BLaER1 treated with 17β-estradiol and CSF1 and Interleukin-3, amounts not matched to agents 10 nM and 100 nM (cell line): ENCODE measurements around the gene SNX30.

ENCODE experiments used
- H3K27ac ChIP-seq, 11 experiments: shearing (Covaris generic); formaldehyde crosslinking; 2 replicates each; pipeline ENCODE4 v1.8.1; 2022
- H3K27me3 ChIP-seq, 11 experiments: shearing (Covaris generic); formaldehyde crosslinking; 2 replicates each; pipeline ENCODE4 v1.8.1; 2022
- H3K36me3 ChIP-seq, 11 experiments: shearing (Covaris generic); formaldehyde crosslinking; 2 replicates each; pipeline ENCODE4 v1.8.1; 2022
- H3K4me1 ChIP-seq, 10 experiments: shearing (Covaris generic); formaldehyde crosslinking; 2 replicates each; pipeline ENCODE4 v1.8.1; 2022
- H3K4me2 ChIP-seq, 11 experiments: shearing (Covaris generic); formaldehyde crosslinking; 2 replicates each; pipeline ENCODE4 v1.8.1; 2022
- H3K4me3 ChIP-seq, 10 experiments: shearing (Covaris generic); formaldehyde crosslinking; 2 replicates each; pipeline ENCODE4 v1.8.1; 2022
- H3K9ac ChIP-seq, 11 experiments: shearing (Covaris generic); formaldehyde crosslinking; 2 replicates each; pipeline ENCODE4 v1.8.1; 2022
- H3K9me3 ChIP-seq, 11 experiments: shearing (Covaris generic); formaldehyde crosslinking; replicated peaks in 1 of 11; 2 replicates each; pipeline ENCODE4 v1.8.1; 2022
- H4K20me1 ChIP-seq, 11 experiments: shearing (Covaris generic); formaldehyde crosslinking; 2 replicates each; pipeline ENCODE4 v1.8.1; 2022
- Cebpa-rat ChIP-seq, 11 experiments: shearing (Covaris generic); IDR thresholded peaks; 2 replicates each; pipeline ENCODE4 v1.8.1; 2022

SNX30 gene

DNA sequence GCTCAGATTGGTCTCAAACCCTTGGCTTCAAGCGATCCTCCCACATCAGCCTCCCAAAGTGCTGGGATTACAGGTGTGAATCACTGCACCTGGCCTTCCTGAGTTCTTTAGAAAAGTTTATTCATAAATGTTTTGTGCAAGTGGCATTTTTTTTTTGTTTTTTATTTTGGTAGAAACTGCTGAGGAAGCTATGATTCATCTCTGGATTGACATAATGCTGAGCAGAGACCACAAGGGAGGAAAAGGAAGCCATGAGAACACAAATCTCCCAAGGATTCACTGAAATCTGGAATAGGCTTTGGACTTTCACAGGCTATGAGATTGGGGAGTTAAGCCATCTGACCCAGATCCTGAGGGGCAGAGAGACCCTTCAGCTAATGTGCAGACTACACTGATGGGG, 143.5 kb downstream of the SNX30 start:
- peak overlapping the region in 8 of 11 experiments; percentile 31 to 81 (median 78); a peak in 13 of 22 replicates for H3K9ac ChIP-seq
- peak overlapping the region in 2 of 10 experiments; percentile 1 to 2; a peak in 2 of 20 replicates for H3K4me3 ChIP-seq
- H3K4me1 ChIP-seq = peaks cover 0 to 79% (median 58%) of the 10 kb centered on the region in 10 experiments; a peak in 18 of 20 replicates
- no peaks in the 10 kb centered on the region for H4K20me1 ChIP-seq
- peaks cover 0 to 30% (median 21%) of the 10 kb centered on the region in 11 experiments; a peak in 20 of 22 replicates for H3K9me3 ChIP-seq
- H3K36me3 ChIP-seq = peaks cover 0 to 17% (median 0%) of the 10 kb centered on the region in 11 experiments; a peak in 6 of 22 replicates
- H3K27me3 ChIP-seq = no peaks in the 10 kb centered on the region
- H3K4me2 ChIP-seq = peak overlapping the region in 9 of 11 experiments; percentile 20 to 89 (median 81); a peak in 17 of 22 replicates
- no peak for TF ChIP-seq Cebpa-rat (IDR thresholded peaks at IDR 0.05)
- peak overlapping the region in 10 of 11 experiments; percentile 40 to 99 (median 89); a peak in 19 of 22 replicates for H3K27ac ChIP-seq

- H4K20me1 ChIP-seq = no peaks in the 10 kb centered on the region
- peak overlapping the region in 8 of 11 experiments; percentile 31 to 81 (median 78); a peak in 13 of 22 replicates for H3K9ac ChIP-seq
- H3K27ac ChIP-seq = peak overlapping the region in 10 of 11 experiments; percentile 42 to 99 (median 89); a peak in 18 of 22 replicates
- peaks cover 0 to 86% (median 64%) of the 10 kb centered on the region in 10 experiments; a peak in 18 of 20 replicates for H3K4me1 ChIP-seq
- peaks cover 0 to 12% (median 0%) of the 10 kb centered on the region in 11 experiments; a peak in 6 of 22 replicates for H3K36me3 ChIP-seq
- TF ChIP-seq Cebpa-rat (IDR thresholded peaks at IDR 0.05) = peak in 7 of 11 experiments; percentile 28 to 93 (median 72); a peak in 9 of 22 replicates
- no peaks in the 10 kb centered on the region for H3K27me3 ChIP-seq
- peak overlapping the region in 9 of 11 experiments; percentile 20 to 89 (median 81); a peak in 17 of 22 replicates for H3K4me2 ChIP-seq
- H3K9me3 ChIP-seq = peaks cover 0 to 23% (median 17%) of the 10 kb centered on the region in 11 experiments; a peak in 20 of 22 replicates
- 0 out of 20 replicates have a peak overlapping the region, but pooled peaks of 1 of the 10 experiments have one; percentile 1 for H3K4me3 ChIP-seq
Measured at GRCh38 chr9:112894699-112895098, 144.1 kb downstream of the SNX30 start.

DNA sequence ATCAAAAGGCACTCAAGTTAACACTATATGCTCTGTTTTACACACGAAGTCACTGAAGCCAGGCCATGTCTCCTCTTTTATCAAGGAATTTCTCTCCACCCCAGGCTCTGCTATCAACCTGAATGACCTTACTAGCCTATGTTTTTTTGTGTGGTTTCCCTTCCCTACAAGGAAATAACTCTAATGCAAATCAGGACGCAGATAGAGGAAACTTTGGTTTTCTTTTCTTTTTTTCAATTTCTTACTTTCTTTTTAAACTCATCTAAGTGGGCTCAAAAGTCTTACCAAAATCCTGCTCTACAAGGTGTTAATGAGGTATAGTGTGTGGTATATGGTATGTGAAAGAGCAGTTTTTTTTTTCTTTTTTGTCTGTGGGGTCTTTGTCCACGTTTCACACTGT, 145.6 kb downstream of the SNX30 start:
- Histone ChIP-seq H3K4me3 (no peak overlapping the region; a peak in 1 of 20 replicates), H4K20me1 (no peaks in the 10 kb centered on the region), H3K4me2 (peak overlapping the region; percentile 11 to 85 (median 58); a peak in 20 of 22 replicates), H3K36me3 (no peaks in the 10 kb centered on the region), H3K9me3 (peaks cover 0 to 9% (median 3%) of the 10 kb centered on the region in 11 experiments; a peak in 13 of 22 replicates), H3K9ac (peak overlapping the region in 6 of 11 experiments; percentile 14 to 63 (median 42); a peak in 10 of 22 replicates), H3K27ac (peak overlapping the region in 8 of 11 experiments; percentile 20 to 99 (median 92); a peak in 15 of 22 replicates), H3K4me1 (peaks cover 0 to 100% (median 71%) of the 10 kb centered on the region in 10 experiments; a peak in 18 of 20 replicates), H3K27me3 (no peaks in the 10 kb centered on the region)
- TF ChIP-seq Cebpa-rat (IDR thresholded peaks at IDR 0.05) = no peak

DNA sequence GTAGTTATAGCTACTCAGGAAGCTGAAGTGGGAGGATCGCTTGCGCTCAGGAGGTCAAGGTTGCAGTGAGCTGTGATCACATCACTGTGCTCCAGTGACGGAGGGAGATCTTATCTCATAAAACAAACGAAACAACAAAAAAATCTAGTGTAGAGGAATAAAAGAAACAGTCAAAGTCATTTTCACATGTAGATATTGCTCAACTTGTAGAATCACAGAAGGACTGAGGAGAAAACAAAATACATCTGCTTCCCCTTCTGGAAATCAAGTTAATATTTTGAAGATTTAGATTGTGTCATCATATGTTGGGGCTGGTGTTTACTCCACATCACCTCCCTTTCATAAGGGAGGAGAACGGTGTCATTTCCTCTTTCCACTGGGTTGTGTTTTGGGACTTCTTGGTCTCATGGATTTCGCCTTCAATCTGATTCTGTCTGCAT, 148.3 kb downstream of the SNX30 start:
- Histone ChIP-seq H3K4me1 (peaks cover 0 to 98% (median 57%) of the 10 kb centered on the region in 10 experiments; a peak in 18 of 20 replicates), H3K9me3 (0 out of 22 replicates have a peak, but pooled peaks cover 0 to 3% (median 0%) of the 10 kb centered on the region in 11 experiments), H3K27ac (peak overlapping the region in 10 of 11 experiments; percentile 2 to 99 (median 84); a peak in 17 of 22 replicates), H3K4me2 (peak overlapping the region in 8 of 11 experiments; percentile 6 to 85 (median 76); a peak in 14 of 22 replicates), H3K4me3 (no peak overlapping the region), H3K27me3 (no peaks in the 10 kb centered on the region), H3K9ac (peak overlapping the region in 7 of 11 experiments; percentile 23 to 78 (median 69); a peak in 12 of 22 replicates), H3K36me3 (no peaks in the 10 kb centered on the region), H4K20me1 (no peaks in the 10 kb centered on the region)
- TF ChIP-seq Cebpa-rat (IDR thresholded peaks at IDR 0.05) = peak in 6 of 11 experiments; percentile 22 to 81 (median 61); a peak in 8 of 22 replicates

GRCh38 chr9:112900488-112900887, 149.9 kb downstream of the SNX30 start:
- no peak overlapping the region for H3K4me3 ChIP-seq
- H3K4me1 ChIP-seq = peaks cover 0 to 88% (median 43%) of the 10 kb centered on the region in 10 experiments; a peak in 16 of 20 replicates
- no peaks in the 10 kb centered on the region for H3K9me3 ChIP-seq
- TF ChIP-seq Cebpa-rat (IDR thresholded peaks at IDR 0.05) = no peak
- H3K36me3 ChIP-seq = no peaks in the 10 kb centered on the region
- H3K27ac ChIP-seq = peak overlapping the region in 8 of 11 experiments; percentile 10 to 99 (median 92); a peak in 12 of 22 replicates
- peak overlapping the region in 3 of 11 experiments; percentile 57 to 77 (median 61); a peak in 6 of 22 replicates for H3K9ac ChIP-seq
- no peaks in the 10 kb centered on the region for H4K20me1 ChIP-seq
- peak overlapping the region in 5 of 11 experiments; percentile 40 to 85 (median 84); a peak in 9 of 22 replicates for H3K4me2 ChIP-seq
- no peaks in the 10 kb centered on the region for H3K27me3 ChIP-seq

GRCh38 chr9:112900901-112901300, 150.3 kb downstream of the SNX30 start:
- H3K27ac ChIP-seq = peak overlapping the region in 6 of 11 experiments; percentile 78 to 99 (median 95); a peak in 9 of 22 replicates
- peak overlapping the region in 1 of 11 experiments; percentile 77; a peak in 3 of 22 replicates for H3K9ac ChIP-seq
- H3K4me2 ChIP-seq = peak overlapping the region in 4 of 11 experiments; percentile 76 to 85 (median 84); a peak in 7 of 22 replicates
- no peak for TF ChIP-seq Cebpa-rat (IDR thresholded peaks at IDR 0.05)
- H3K9me3 ChIP-seq = no peaks in the 10 kb centered on the region
- H3K4me1 ChIP-seq = peaks cover 0 to 84% (median 40%) of the 10 kb centered on the region in 10 experiments; a peak in 16 of 20 replicates
- no peaks in the 10 kb centered on the region for H4K20me1 ChIP-seq
- H3K4me3 ChIP-seq = no peak overlapping the region
- no peaks in the 10 kb centered on the region for H3K36me3 ChIP-seq
- H3K27me3 ChIP-seq = no peaks in the 10 kb centered on the region

- no peak for TF ChIP-seq Cebpa-rat (IDR thresholded peaks at IDR 0.05)
- Histone ChIP-seq H3K9me3 (peaks cover 0 to 4% (median 0%) of the 10 kb centered on the region in 11 experiments; a peak in 1 of 22 replicates), H3K27ac (no peak overlapping the region)
Measured at GRCh38 chr9:112905084-112905483, 154.5 kb downstream of the SNX30 start.

DNA sequence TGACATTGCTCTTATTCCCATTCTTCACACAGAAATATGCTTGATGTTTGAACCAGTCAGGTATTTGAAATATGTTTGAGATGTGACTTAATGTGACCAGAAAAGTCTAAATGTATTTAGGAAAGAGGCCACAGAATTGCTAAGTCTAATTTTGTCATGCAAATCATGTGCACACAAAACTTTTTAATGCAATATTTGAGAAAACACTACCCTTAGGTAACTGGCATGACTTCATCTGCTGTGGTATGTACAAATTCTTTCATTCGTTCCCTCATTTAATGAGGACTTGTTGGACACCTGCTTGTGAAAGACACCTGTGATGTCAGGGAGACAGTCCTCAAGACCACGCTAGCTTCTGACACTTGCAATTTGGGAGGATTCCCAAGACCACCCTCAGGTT, 161.2 kb downstream of the SNX30 start:
- Histone ChIP-seq H3K4me1 (no peaks in the 10 kb centered on the region), H3K36me3 (no peaks in the 10 kb centered on the region), H4K20me1 (no peaks in the 10 kb centered on the region), H3K9ac (no peak overlapping the region), H3K4me2 (no peak overlapping the region), H3K27ac (no peak overlapping the region), H3K4me3 (no peak overlapping the region), H3K9me3 (peaks cover 0 to 12% (median 0%) of the 10 kb centered on the region in 11 experiments; a peak in 5 of 22 replicates), H3K27me3 (no peaks in the 10 kb centered on the region)
- no peak for TF ChIP-seq Cebpa-rat (IDR thresholded peaks at IDR 0.05)

More at GRCh38 chr9:112905084-112905483, 154.5 kb downstream of the SNX30 start:
- Histone ChIP-seq H3K4me1 (peaks cover 0 to 42% (median 7%) of the 10 kb centered on the region in 10 experiments; a peak in 10 of 20 replicates), H3K27me3 (no peaks in the 10 kb centered on the region), H3K9ac (no peak overlapping the region), H3K4me2 (0 out of 22 replicates have a peak overlapping the region, but pooled peaks of 2 of the 11 experiments have one; percentile 14 to 18), H3K4me3 (no peak overlapping the region), H3K36me3 (no peaks in the 10 kb centered on the region), H4K20me1 (no peaks in the 10 kb centered on the region)
